ENCODE results near the gene EPS15.

GRCh38 chr1:51327386-51327785 lies 191.7 kb downstream of the EPS15 start:
- TF ChIP-seq CTCF (IDR thresholded peaks at IDR 0.05) (no peak), EP300 (IDR thresholded peaks at IDR 0.05) (no peak), POLR2AphosphoS5 (IDR thresholded peaks at IDR 0.05) (no peak)
